Gastroesophageal sphincter (tissue), 4 donors: ENCODE data around the gene WFDC1. TPM values are rescaled to one million over a fixed set of nuclear protein-coding genes. Genes with fewer than 3 reads are reported as not detected.

Source experiments
- ATAC-seq: fragments of 150-250 bp; one replicate; pipeline ENCODE4 v1.9.1; 2016; ENCODE audit warnings: mild to moderate bottlenecking, moderate library complexity
- H3K27ac ChIP-seq, 4 donors: fragments of 200-600 bp; sonication (generic) in 3 of 4; 1 replicate in 3 of 4; 2 replicates in 1 of 4; pipeline ENCODE4 v1.5.1; 2016 to 2019
- H3K27me3 ChIP-seq: fragments of 200-600 bp; sonication (generic); one replicate; pipeline ENCODE4 v1.5.1; 2019
- H3K36me3 ChIP-seq, 2 donors: fragments of 200-600 bp; sonication (generic); one replicate each; pipeline ENCODE4 v1.5.1; 2019; ENCODE audit warnings: control low read depth in 1 of 2
- H3K4me1 ChIP-seq, 3 donors: fragments of 200-600 bp; sonication (generic); 1 replicate in 2 of 3; 2 replicates in 1 of 3; pipeline ENCODE4 v1.5.1; 2016 to 2019; ENCODE audit warnings: control low read depth in 2 of 3
- H3K4me3 ChIP-seq, 2 donors: fragments of 200-600 bp; sonication (generic); one replicate each; pipeline ENCODE4 v1.5.1; 2019; ENCODE audit warnings: mild to moderate bottlenecking in 1 of 2, moderate library complexity in 1 of 2
- H3K9me3 ChIP-seq, 3 donors: fragments of 200-600 bp; sonication (generic); one replicate each; pipeline ENCODE4 v1.5.1; 2017 to 2019; ENCODE audit warnings: control low read depth in 2 of 3
- CTCF ChIP-seq, 4 experiments: fragments of 200-600 bp in 2 of 4; fragments of 450-650 bp in 2 of 4; sonication (generic) in 1 of 4; IDR thresholded peaks; one replicate each; pipeline ENCODE4 v1.5.1; 2017 to 2019; ENCODE audit warnings: antibody characterized with exemption in 4 of 4, mild to moderate bottlenecking in 2 of 4, moderate library complexity in 2 of 4
- EP300 ChIP-seq: sonication (generic); formaldehyde crosslinking; IDR thresholded peaks from one replicate; pipeline ENCODE4 v1.6.1; 2017; ENCODE audit warnings: antibody characterized with exemption, mild to moderate bottlenecking
- POLR2A ChIP-seq, 2 donors: fragments of 450-650 bp; IDR thresholded peaks; one replicate each; pipeline ENCODE4 v1.6.1; 2017; ENCODE audit warnings: antibody characterized with exemption in 2 of 2, mild to moderate bottlenecking in 2 of 2, moderate library complexity in 1 of 2
- POLR2AphosphoS5 ChIP-seq: sonication (generic); formaldehyde crosslinking; IDR thresholded peaks from one replicate; pipeline ENCODE4 v1.6.1; 2017; ENCODE audit warnings: antibody characterized with exemption
- WGBS, 2 donors: methylation state at CpG; one replicate each; pipeline ENCODE4 v1.1.5; 2018; ENCODE audit warnings: low coverage in 1 of 2; 5-methylcytosine and 5-hydroxymethylcytosine counted together
- total RNA-seq, 4 donors: library from RNA; depleted of rRNA; stranded (reverse); fragments of >200 nt; gene quantifications; one replicate each; pipeline ENCODE4 v1.1.0, GENCODE V29; 2016

The WFDC1 gene
- total RNA-seq, 4 donors from 2014 or later, result 25.0 to 53.1 (median 38.2) TPM

DNA sequence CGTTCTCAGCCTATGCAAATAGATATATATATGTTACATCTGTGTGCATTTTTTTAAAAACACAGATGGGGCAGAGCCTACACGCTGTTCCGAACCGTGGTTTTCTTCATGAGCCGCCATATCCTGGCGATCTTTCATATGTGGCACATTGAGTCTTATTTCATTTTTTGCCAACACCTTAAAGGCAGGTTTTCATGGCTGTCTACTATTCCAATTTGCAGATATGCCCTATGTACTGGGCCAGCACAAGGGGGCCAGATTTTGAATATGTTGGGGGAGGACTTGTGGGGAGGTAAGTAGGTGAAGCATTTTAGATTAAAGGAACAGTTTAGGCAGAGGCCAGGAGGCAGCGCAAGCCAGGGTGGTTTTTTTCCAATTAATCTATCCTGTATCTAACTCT lies 16.0 kb downstream of the WFDC1 start:
- peaks cover 0 to 28% (median 0%) of the 10 kb centered on the region in 3 donors for H3K4me1 ChIP-seq
- no peak for ATAC-seq
- H3K27ac ChIP-seq, result no peak overlapping the region
- peaks cover 27% of the 10 kb centered on the region for H3K27me3 ChIP-seq
- WGBS, 2 donors, result 84 to 91% methylated on average over 7 of the region's 7 CpGs
- no peaks in the 10 kb centered on the region for H3K36me3 ChIP-seq
- TF ChIP-seq CTCF (IDR thresholded peaks at IDR 0.05) (no peak), POLR2A (IDR thresholded peaks at IDR 0.05) (no peak)
- H3K4me3 ChIP-seq, result no peak overlapping the region
- no peaks in the 10 kb centered on the region for H3K9me3 ChIP-seq

- TF ChIP-seq POLR2AphosphoS5 (no peak), CTCF (IDR thresholded peaks at IDR 0.05) (no peak)
- peaks cover 27% of the 10 kb centered on the region for H3K27me3 ChIP-seq
- peaks cover 0 to 25% (median 0%) of the 10 kb centered on the region in 3 donors for H3K4me1 ChIP-seq
- peak overlapping the region in 1 of 4 donors; percentile 1 for H3K27ac ChIP-seq
- no peak for ATAC-seq
- H3K9me3 ChIP-seq, result peaks cover 0 to 2% (median 0%) of the 10 kb centered on the region in 3 donors
- WGBS, 2 donors, result no CpG with 5 or more reads among the region's 55 CpGs
- no peaks in the 10 kb centered on the region for H3K36me3 ChIP-seq
- peak overlapping the region in 1 of 2 donors; percentile 37 for H3K4me3 ChIP-seq
These were observed 18.2 kb downstream of the WFDC1 start for GRCh38 chr16:84312783-84313382.

DNA sequence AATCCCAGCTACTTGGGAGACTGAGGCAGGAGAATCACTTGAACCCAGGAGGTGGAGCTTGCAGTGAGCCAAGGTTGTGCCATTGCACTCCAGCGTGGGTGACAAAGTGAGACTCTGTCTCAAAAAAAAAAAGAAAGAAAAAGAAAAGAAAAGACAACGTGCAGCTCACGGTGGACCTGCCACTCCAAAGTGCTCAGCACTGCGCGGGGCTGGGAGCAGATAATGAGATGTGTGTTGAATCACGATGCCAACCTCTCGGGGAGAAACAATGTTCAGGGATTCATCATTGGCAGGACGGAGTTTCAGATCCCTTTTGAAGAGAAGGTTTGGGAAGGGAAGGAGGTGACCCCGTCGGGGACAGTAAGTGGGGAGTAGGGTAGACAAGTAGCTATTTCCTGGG lies 19.2 kb downstream of the WFDC1 start:
- Histone ChIP-seq H3K4me1 (peaks cover 0 to 16% (median 0%) of the 10 kb centered on the region in 3 donors), H3K27ac (no peak overlapping the region), H3K27me3 (peaks cover 23% of the 10 kb centered on the region), H3K36me3 (no peaks in the 10 kb centered on the region), H3K9me3 (peaks cover 0 to 7% (median 0%) of the 10 kb centered on the region in 3 donors), H3K4me3 (no peak overlapping the region)
- TF ChIP-seq POLR2AphosphoS5, result no peak
- TF ChIP-seq EP300, result no peak
- no peak for TF ChIP-seq POLR2A (IDR thresholded peaks at IDR 0.05)
- no peak for TF ChIP-seq CTCF (IDR thresholded peaks at IDR 0.05)
- no peak for ATAC-seq
- WGBS, 2 donors, result 53 to 69% methylated on average over 7 of the region's 10 CpGs

GRCh38 chr16:84314373-84314772 lies 19.7 kb downstream of the WFDC1 start:
- H3K27me3 ChIP-seq, result peaks cover 24% of the 10 kb centered on the region
- no peak for ATAC-seq
- H3K9me3 ChIP-seq, result peaks cover 0 to 7% (median 0%) of the 10 kb centered on the region in 3 donors
- no peak overlapping the region for H3K4me3 ChIP-seq
- peaks cover 0 to 16% (median 0%) of the 10 kb centered on the region in 3 donors for H3K4me1 ChIP-seq
- no peak for TF ChIP-seq POLR2A (IDR thresholded peaks at IDR 0.05)
- TF ChIP-seq CTCF (IDR thresholded peaks at IDR 0.05), result no peak
- no peak for TF ChIP-seq EP300
- no peak for TF ChIP-seq POLR2AphosphoS5
- H3K36me3 ChIP-seq, result peaks cover 0 to under 1% of the 10 kb centered on the region in 2 donors
- WGBS, 2 donors, result 61% methylated on average over 4 of the region's 6 CpGs; no CpG with 5 or more reads in 1 of the 2 donors
- H3K27ac ChIP-seq, result no peak overlapping the region

DNA sequence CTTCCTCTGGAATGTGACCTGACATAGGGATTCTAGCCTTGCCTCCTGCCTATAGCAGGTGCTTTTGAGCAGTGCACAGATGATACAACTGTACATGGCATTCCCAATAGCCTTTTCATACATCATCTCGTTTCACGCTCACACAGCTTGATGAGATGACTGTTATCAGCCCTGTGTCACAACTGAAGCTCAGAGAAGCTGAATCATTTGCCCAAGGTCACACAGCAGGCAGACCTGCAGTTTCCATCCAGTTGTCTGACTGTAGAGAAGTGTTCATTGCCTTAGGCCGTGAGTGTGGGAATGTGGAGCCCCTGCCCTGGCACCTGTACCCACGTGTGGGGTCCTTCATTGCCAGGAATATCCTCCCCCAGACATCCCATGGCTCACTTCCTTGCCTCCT lies 20.1 kb downstream of the WFDC1 start:
- no peak overlapping the region for H3K4me3 ChIP-seq
- peaks cover 0 to 5% of the 10 kb centered on the region in 2 donors for H3K36me3 ChIP-seq
- peaks cover 24% of the 10 kb centered on the region for H3K27me3 ChIP-seq
- H3K27ac ChIP-seq, result no peak overlapping the region
- H3K9me3 ChIP-seq, result peaks cover 0 to 7% (median 0%) of the 10 kb centered on the region in 3 donors
- H3K4me1 ChIP-seq, result peaks cover 0 to 16% (median 0%) of the 10 kb centered on the region in 3 donors
- 65 to 82% methylated on average over 3 of the region's 4 CpGs for WGBS, 2 donors
- ATAC-seq, result no peak
- no peak for TF ChIP-seq POLR2A (IDR thresholded peaks at IDR 0.05)
- TF ChIP-seq CTCF (IDR thresholded peaks at IDR 0.05), result no peak
- no peak for TF ChIP-seq POLR2AphosphoS5
- TF ChIP-seq EP300, result no peak
